GM18951 (cell line): ENCODE results near the gene KCNK15.

Experiments
- POLR2A ChIP-seq: IDR thresholded peaks from 4 replicates; pipeline ENCODE4 v1.6.1; 2011; ENCODE audit warnings: mild to moderate bottlenecking; ENCODE audit not compliant: insufficient read length, insufficient read depth; ENCODE audit errors: extremely low read depth
- in situ Hi-C: fragments of 300-500 bp; cut with MboI; formaldehyde crosslinking; loops from one replicate; pipeline ENCODE4 v1.12.0; 2022; ENCODE audit warnings: low sequenced_read_pairs, mixed read lengths, inconsistent platforms; ENCODE audit not compliant: unreplicated experiment

The KCNK15 gene

DNA sequence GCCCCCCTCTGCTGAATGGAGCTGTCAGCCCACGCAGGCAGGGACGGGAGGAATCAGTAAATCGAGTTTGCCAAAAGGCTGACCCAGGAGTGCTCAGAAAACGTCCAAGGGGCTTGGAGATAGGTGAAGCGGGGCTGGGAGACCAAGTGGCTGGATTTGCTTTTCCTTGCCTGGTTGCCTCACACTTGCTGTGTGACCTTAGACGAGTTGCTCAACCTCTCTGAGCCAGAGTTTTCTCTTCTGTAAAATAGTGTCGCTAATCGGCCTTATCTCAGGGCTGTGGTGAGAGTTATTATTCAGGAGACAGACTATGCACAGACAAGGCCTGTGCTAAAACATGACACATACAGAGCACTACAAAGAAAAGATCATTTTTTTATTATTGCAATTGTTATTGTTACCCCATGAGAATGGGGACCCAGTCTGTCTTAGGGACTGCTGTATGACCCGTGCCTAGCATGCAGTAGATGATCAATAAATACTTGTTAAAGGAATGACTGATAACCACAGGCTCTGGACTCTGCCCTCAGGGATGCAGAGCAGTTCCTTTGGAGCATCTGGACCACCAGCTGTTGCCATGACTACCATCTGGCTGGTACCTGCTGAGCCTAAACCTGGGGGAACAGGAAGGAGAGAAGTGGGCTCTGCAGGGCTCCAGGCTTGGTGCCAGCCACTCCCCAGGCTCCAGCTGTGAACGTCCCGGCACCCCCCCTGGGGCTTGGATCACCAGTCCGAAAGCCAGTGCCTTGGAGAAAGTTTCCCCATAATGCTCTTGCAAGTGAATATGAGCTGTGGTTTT lies 901 bp downstream of the KCNK15 start:
- in situ Hi-C loops, result no loop called here
- TF ChIP-seq POLR2A, result no peak

DNA sequence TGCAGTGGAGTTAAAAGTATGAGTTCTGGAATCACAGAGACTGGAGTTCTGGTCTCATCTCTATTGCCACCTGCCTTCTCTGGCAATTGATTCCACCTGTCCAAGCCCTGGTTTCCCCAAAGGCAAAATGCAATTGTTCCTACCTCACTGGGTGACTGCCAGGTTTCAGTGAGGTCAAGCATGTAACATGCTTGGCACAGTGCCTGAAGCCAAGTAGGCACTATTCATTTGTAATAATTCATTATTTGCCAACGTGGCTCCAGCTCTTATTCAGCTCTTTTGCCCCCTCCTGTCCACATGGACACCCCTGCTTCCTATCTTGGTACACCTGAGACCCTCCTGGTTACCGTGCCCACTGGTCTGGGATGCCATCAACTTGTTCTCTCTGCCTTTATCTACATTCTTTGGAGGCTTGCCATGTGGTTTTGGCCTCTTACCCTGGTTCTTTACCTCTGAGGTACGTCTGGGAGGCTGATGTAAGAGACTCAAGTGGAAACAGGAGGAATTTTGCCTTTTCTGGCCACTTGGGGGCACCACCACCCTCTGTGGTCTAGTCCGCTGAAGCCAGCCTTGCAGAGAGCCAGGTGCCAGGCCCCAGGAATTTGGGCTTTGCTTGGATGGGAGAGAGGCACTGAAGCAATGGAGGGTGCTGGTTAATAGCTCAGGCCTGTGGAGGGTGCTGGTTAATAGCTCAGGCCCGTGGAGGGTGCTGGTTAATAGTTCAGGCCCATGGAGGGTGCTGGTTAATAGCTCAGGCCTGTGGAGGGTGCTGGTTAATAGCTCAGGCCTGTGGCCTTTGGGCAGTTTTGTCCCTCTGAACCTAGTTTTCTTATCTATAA lies 1.7 kb downstream of the KCNK15 start:
- TF ChIP-seq POLR2A, result no peak
- in situ Hi-C loops, result no loop called here

DNA sequence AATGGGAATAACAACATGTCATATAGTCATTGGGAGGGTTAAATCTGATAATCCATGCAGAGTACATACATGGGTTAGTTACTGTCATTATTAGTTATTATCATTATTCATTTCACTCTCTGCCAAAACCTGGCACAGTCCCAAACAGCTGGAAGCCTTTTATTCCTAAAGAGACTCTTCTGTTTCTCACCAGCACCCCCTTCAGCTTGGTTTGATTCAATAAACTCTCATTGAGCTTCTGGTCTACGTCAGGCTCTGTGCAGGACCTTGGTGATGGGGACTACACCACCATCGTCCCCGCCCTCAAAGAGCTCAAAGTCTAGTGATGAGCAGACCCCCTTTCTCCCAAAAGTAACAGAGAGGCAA lies 2.3 kb downstream of the KCNK15 start:
- in situ Hi-C loops, result no loop called here
- TF ChIP-seq POLR2A, result no peak

DNA sequence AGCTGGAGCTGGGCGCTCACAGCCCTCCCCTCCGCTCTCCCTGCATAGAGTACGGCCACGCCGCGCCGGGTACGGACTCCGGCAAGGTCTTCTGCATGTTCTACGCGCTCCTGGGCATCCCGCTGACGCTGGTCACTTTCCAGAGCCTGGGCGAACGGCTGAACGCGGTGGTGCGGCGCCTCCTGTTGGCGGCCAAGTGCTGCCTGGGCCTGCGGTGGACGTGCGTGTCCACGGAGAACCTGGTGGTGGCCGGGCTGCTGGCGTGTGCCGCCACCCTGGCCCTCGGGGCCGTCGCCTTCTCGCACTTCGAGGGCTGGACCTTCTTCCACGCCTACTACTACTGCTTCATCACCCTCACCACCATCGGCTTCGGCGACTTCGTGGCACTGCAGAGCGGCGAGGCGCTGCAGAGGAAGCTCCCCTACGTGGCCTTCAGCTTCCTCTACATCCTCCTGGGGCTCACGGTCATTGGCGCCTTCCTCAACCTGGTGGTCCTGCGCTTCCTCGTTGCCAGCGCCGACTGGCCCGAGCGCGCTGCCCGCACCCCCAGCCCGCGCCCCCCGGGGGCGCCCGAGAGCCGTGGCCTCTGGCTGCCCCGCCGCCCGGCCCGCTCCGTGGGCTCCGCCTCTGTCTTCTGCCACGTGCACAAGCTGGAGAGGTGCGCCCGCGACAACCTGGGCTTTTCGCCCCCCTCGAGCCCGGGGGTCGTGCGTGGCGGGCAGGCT lies 4.6 kb downstream of the KCNK15 start:
- in situ Hi-C loops, result no loop called here

DNA sequence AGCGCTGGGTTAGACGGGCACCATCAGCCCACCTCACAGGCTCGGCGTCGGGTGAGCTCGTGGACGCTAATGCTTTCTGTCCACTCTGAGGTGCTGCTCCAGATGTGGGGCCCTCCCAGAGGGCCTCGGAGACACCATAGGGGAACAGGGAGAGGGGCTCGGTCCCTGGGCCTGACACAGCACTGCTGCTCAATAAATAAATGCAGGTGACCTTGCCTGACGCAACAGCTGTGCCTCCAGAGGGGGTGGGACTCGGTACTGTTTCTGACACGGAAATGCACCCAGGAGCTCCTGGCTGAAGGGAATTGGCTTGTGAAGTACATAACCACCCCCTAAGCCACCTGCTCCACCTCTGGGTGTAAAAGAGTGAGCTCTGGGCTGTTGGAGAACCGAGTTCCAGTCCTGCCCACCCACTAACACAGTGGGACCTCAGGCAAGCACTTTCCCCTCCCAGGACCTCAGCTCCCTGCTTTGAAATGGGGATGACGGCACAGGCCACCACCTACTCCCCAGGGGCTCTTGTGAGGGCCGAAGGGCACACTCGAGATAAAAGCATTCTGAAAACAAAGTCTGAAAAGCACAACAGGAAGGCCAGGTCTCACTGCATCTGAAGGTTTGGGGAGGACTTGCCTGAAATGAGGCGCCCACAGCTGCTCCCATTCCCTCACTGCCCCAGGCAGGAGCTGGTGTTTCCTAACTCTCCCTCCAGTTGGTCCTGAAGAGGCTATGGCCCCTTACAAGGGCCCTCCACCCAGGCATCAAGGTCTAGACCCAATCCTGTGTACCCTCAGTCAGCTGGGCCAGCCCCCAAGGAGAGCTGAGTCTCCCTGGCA lies 6.7 kb downstream of the KCNK15 start:
- TF ChIP-seq POLR2A, result no peak
- in situ Hi-C loops, result no loop called here

More for the DNA sequence above, 4.6 kb downstream of the KCNK15 start:
- TF ChIP-seq POLR2A, result no peak

DNA sequence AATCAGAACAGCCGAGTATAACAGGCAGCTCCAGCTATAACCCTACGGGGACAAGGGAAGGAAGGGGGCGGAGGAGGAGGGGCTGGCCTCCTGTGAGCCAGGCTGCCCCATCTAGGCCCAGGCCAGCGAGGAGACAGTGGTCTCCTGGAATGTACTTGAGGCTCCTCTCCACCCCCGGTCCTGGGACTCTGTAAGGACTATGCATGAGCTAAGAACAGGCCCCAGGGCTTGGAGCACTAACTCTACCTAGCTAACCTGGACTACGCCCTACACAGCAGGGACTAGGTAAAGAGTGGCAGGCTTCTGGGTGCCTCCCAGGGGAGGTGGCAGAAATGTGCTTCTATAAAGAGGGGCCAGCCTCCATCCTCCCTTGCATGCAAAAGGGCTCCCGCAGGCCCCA lies 8.9 kb downstream of the KCNK15 start:
- no peak for TF ChIP-seq POLR2A
- in situ Hi-C loops, result no loop called here

DNA sequence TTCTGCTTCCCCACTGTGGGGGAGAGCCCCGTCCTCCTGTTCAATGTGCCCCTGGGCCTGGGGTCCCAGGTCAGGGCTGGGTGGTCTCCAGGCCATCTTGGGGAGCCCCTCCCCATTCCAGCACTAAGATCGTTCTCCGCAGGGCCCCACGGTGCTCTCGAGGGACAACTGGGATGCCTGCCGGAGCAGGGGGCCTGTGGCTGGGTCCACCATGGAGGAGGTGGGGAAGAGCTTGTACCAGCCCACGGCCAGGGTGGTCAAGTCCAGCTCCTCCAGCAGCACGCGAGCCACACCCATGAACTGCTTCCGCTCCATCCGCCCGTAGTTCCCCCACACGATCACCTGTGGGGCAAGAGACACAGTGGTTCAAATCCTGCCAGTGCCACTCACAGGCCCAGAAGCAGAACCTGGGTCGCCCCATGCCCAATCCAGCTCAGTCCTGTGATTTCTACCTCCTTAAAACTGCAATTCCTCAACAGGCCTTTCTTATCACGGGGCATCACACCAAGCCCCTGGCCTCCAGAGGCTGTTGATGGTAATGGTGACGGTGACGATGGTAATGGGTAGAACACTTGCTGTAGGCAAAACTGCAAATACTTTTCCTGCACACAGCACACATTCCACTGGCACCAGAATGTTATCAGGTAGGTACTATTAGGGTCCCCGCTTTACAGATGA lies 10.5 kb downstream of the KCNK15 start:
- TF ChIP-seq POLR2A, result no peak
- in situ Hi-C loops, result no loop called here

DNA sequence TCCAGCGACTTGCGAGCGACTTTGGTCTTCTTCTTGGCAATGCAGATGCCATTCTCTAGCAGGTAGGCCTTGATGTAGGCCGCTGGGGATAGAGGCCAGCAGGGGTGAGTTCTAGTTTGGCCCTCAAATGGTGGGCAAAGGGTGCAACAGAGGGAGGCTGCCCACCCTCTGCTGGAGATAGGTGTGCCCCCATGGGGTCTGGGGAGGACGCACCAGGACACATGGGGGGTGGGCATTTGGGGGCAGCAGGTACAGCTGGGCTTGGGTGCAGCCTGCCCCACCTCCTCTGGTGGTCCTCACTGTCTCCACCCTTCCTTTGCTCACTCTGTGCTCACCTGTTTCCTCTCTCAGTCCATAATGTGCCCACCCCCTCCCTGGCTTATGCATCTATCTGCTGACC lies 11.3 kb downstream of the KCNK15 start:
- no peak for TF ChIP-seq POLR2A
- in situ Hi-C loops, result no loop called here

DNA sequence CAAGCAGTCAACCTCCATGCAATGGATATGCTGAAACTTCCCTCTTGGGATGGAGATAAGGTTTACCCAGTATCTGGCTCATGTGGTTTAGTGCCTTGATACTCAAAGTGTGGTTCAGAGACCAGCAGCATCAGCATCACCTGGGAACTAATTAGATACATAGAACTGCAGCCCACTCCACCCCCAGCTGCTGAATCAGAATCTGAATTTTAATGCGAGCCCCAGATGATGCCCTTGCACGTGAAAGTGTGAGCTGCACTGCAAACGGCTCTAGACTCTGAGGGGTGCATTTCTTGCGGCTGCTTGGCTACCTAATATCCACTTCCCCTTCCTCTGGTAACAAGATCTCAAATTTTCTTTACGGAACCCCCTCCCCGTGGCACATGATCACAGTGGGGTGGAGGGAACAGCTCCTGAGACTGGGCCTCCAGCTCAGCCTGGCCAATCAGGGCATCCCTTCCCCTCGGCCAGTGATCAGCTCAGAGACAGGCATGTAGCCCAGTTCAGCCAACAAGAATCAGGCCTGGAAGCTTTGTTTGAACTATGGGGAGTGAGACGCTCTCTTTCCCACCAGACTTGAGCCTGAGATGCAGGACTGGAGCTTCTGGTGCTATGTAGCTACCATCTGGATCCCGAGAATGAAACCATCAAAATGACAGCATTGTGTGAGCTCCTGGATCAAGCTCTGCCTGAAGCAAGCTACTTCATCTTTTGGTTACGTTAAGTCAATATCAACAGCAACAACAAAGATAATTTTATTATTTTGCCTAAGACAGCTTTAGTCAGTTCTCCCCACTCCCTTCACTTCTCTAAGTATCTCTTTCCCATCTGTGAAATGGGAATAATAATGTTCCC lies 12.8 kb downstream of the KCNK15 start:
- in situ Hi-C loops, result no loop called here
- TF ChIP-seq POLR2A, result no peak

DNA sequence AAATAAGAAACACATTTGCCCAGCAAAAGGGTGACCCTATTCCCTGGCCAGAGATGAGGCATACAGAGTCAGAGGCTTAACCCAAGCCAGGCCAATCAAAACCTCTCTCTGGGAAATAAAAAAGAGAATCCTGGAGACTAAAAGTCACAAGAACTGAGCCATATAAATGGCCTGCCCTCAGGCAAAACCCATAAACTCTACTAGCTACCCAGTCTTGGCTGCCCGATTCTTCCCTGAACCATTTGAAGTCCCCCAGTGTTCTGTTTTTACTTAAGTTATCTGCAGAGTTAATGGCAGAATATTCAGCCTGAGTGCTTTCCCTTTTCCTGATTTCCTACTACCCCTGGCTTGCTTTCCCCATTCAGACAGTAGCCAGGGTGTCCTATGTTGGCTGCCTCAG lies 13.9 kb downstream of the KCNK15 start:
- in situ Hi-C loops, result no loop called here
- no peak for TF ChIP-seq POLR2A

DNA sequence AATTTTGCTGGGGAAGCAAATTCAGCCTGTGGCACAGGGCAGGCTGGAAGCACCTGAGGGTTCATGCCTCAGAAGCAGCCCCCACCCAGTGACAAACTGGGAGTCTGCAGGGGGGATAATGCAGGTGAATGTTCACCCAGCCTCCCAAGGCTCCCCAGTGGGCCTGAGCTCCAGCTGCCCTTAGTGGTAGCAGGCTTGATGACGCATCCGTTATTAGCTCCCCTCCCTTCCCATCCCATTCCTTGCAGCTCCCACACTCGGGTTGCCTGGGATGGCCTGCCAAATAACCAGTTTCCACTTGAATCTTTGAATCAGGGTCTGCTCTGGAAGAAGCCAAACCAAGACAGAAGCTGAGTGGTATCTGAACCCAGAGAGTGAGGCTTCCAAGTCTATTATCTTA lies 15.8 kb downstream of the KCNK15 start:
- in situ Hi-C loops, result no loop called here

More for the DNA sequence above, 15.8 kb downstream of the KCNK15 start:
- TF ChIP-seq POLR2A, result no peak
